DND-41 (cell line): Measurements from ENCODE around the gene SMARCA4.

ENCODE experiments used
- CTCF ChIP-seq: IDR thresholded peaks from 2 replicates; pipeline ENCODE4 v1.5.1; 2012; ENCODE audit warnings: borderline replicate concordance, low read length, moderate library complexity, mild to moderate bottlenecking; ENCODE audit not compliant: poor library complexity, severe bottlenecking; ENCODE audit errors: extremely low read depth
- EZH2 ChIP-seq: IDR thresholded peaks from 3 replicates; pipeline ENCODE4 v1.6.1; 2012; ENCODE audit warnings: borderline replicate concordance, low read depth, mild to moderate bottlenecking, moderate library complexity, low read length, inconsistent platforms; ENCODE audit not compliant: severe bottlenecking

GRCh38 chr19:11028146-11028545 is 67.3 kb downstream of the SMARCA4 start:
- TF ChIP-seq CTCF (no peak), EZH2 (no peak)
